Endothelial cell of umbilical vein (primary cell): Measurements from ENCODE around the gene JPH2. TPM values are rescaled to one million over a fixed set of nuclear protein-coding genes. Genes with fewer than 3 reads are reported as not detected.

Experiments used
- BruUV-seq: library from RNA; stranded (reverse); fragments of 400-500 nt; replicated peaks from 2 replicates; lab custom pipeline; 2021; lab: Mats Ljungman, UMichigan
- CTCF ChIA-PET: fragments of 300-600, 350-600 bp; sonication (Branson Sonifier 250); formaldehyde crosslinking; loops from one replicate; lab custom pipeline; 2021; ENCODE audit warnings: antibody characterized with exemption, inconsistent platforms; lab: Charles Lee
- POLR2A ChIA-PET: fragments of 300-600, 350-600 bp; sonication (Branson Sonifier 250); formaldehyde crosslinking; loops from one replicate; lab custom pipeline; 2021; ENCODE audit warnings: antibody characterized with exemption, inconsistent platforms; lab: Charles Lee
- DNase-seq: peaks from one replicate; pipeline ENCODE4 v3.0.0-alpha.2; 2011; ENCODE audit warnings: low read depth, low spot score
- FAIRE-seq: peaks from 2 replicates; lab custom pipeline; 2011; peaks lifted over from hg19 to GRCh38; lab: Jason Lieb, UNC
- H2AFZ ChIP-seq: 2 replicates; pipeline ENCODE4 v1.6.0; 2012; ENCODE audit warnings: low read depth, low read length, control low read depth, inconsistent platforms
- H3K27ac ChIP-seq: 2 replicates; pipeline ENCODE4 v1.5.1; 2011; ENCODE audit warnings: low read depth, mild to moderate bottlenecking, control low read depth, low read length, moderate library complexity; ENCODE audit not compliant: insufficient read depth
- H3K27me3 ChIP-seq, 2 experiments: 2 replicates each; pipeline versions ENCODE4 v1.6.0 to v1.6.1; 2011; ENCODE audit warnings: low read length in 2 of 2, mixed read lengths in 1 of 2; ENCODE audit not compliant: control insufficient read depth in 2 of 2, insufficient read depth in 2 of 2
- H3K36me3 ChIP-seq, 2 experiments: 2 replicates in 1 of 2; 3 replicates in 1 of 2; pipeline ENCODE4 v1.5.1; 2011; ENCODE audit warnings: low read length in 2 of 2, mild to moderate bottlenecking in 1 of 2, moderate library complexity in 1 of 2; ENCODE audit not compliant: control insufficient read depth in 2 of 2, insufficient read depth in 2 of 2; ENCODE audit errors: extremely low read depth in 1 of 2
- H3K4me1 ChIP-seq: 3 replicates; pipeline ENCODE4 v1.5.1; 2011; ENCODE audit warnings: mild to moderate bottlenecking, low read length; ENCODE audit not compliant: control insufficient read depth, insufficient read depth; ENCODE audit errors: extremely low read depth
- H3K4me2 ChIP-seq: 2 replicates; pipeline ENCODE4 v1.6.1; 2011; ENCODE audit warnings: low read length, control low read depth, mixed read lengths; ENCODE audit not compliant: insufficient read depth
- H3K4me3 ChIP-seq, 3 experiments: fragments of 200-600 bp in 1 of 3; sonication (generic), shearing (Covaris generic) in 1 of 3; replicated peaks in 1 of 3; 2 replicates each; pipeline ENCODE4 v1.5.1; 2011 to 2016; ENCODE audit warnings: control low read depth in 3 of 3, low read length in 3 of 3, mild to moderate bottlenecking in 2 of 3, inconsistent platforms in 1 of 3, low read depth in 1 of 3, moderate library complexity in 1 of 3; ENCODE audit not compliant: insufficient read depth in 1 of 3
- H3K79me2 ChIP-seq: 2 replicates; pipeline ENCODE4 v1.6.0; 2012; ENCODE audit warnings: low read length, inconsistent platforms; ENCODE audit not compliant: control insufficient read depth, insufficient read depth
- H3K9ac ChIP-seq: replicated peaks from 2 replicates; pipeline ENCODE3; 2011; ENCODE audit warnings: low read length, control low read depth; ENCODE audit not compliant: insufficient read depth; ENCODE audit errors: extremely low read depth
- H3K9me1 ChIP-seq: replicated peaks from 3 replicates; pipeline ENCODE4 v1.6.0; 2011; ENCODE audit warnings: mild to moderate bottlenecking, low read length; ENCODE audit not compliant: control insufficient read depth, insufficient read depth; ENCODE audit errors: extremely low read depth
- H3K9me3 ChIP-seq: replicated peaks from 2 replicates; pipeline ENCODE4 v1.5.1; 2012; ENCODE audit warnings: low read length, inconsistent platforms; ENCODE audit not compliant: control insufficient read depth, insufficient read depth
- H4K20me1 ChIP-seq: replicated peaks from 2 replicates; pipeline ENCODE3; 2011; ENCODE audit warnings: mild to moderate bottlenecking, low read length; ENCODE audit not compliant: control insufficient read depth, insufficient read depth; ENCODE audit errors: extremely low read depth
- CTCF ChIP-seq, 2 donors: IDR thresholded peaks; 1 replicate in 1 of 2; 2 replicates in 1 of 2; pipeline ENCODE4 v1.5.1; 2011; ENCODE audit warnings: low read length in 2 of 2, mild to moderate bottlenecking in 2 of 2, moderate library complexity in 2 of 2, control low read depth in 1 of 2, inconsistent platforms in 1 of 2, low read depth in 1 of 2; ENCODE audit not compliant: insufficient read depth in 1 of 2; ENCODE audit errors: extremely low read depth in 1 of 2
- EZH2 ChIP-seq: IDR thresholded peaks from 2 replicates; pipeline ENCODE4 v1.6.1; 2012; ENCODE audit warnings: borderline replicate concordance, low read depth, mild to moderate bottlenecking, moderate library complexity, low read length, inconsistent platforms; ENCODE audit not compliant: severe bottlenecking
- FOS ChIP-seq: IDR thresholded peaks from 2 replicates; pipeline ENCODE4 v1.6.1; 2011; ENCODE audit warnings: mild to moderate bottlenecking, low read length, moderate library complexity, borderline replicate concordance; ENCODE audit not compliant: insufficient read depth
- GATA2 ChIP-seq: IDR thresholded peaks from 2 replicates; pipeline ENCODE4 v1.7.0; 2011; ENCODE audit warnings: low read depth, mild to moderate bottlenecking, moderate library complexity, mixed read lengths, low read length; ENCODE audit not compliant: insufficient read length, insufficient read depth
- JUN ChIP-seq: IDR thresholded peaks from 2 replicates; pipeline ENCODE4 v1.6.1; 2011; ENCODE audit warnings: borderline replicate concordance, low read depth; ENCODE audit not compliant: insufficient read length, insufficient read depth
- MYC ChIP-seq: IDR thresholded peaks from one replicate; pipeline ENCODE4 v1.6.1; 2011; ENCODE audit warnings: mild to moderate bottlenecking, low read depth, low read length
- POLR2A ChIP-seq: IDR thresholded peaks from 2 replicates; pipeline ENCODE4 v1.6.1; 2012; ENCODE audit warnings: low read depth, mild to moderate bottlenecking, control low read depth, low read length
- POLR2AphosphoS5 ChIP-seq: IDR thresholded peaks from 2 replicates; pipeline ENCODE4 v1.6.1; 2012; ENCODE audit warnings: low read depth, mild to moderate bottlenecking, control low read depth, low read length, moderate library complexity; ENCODE audit not compliant: insufficient read depth
- dilution Hi-C: fragments of 300-500 bp; cut with MboI; formaldehyde crosslinking; loops from one replicate; pipeline ENCODE4 v1.15.0; 2019; ENCODE audit warnings: low sequenced_read_pairs; ENCODE audit not compliant: extremely low pct_ligation_motif_present
- intact Hi-C: fragments of 100-400 bp; cut with micrococcal nuclease; formaldehyde crosslinking; loops from one replicate; pipeline ENCODE4 v1.10.0; 2022
- polyA plus RNA-seq, 4 experiments: library from polyadenylated mRNA; depleted of rRNA in 3 of 4; stranded (reverse) in 3 of 4; unstranded in 1 of 4; fragments of >200 nt; gene quantifications; 2 replicates each; pipeline versions ENCODE4 v1.2.1 to v1.2.3, GENCODE V29; 2011 to 2012; ENCODE audit warnings: missing spikeins in 1 of 4
- total RNA-seq: library from RNA; stranded (reverse); gene quantifications from 2 replicates; pipeline ENCODE4 v1.2.3, GENCODE V29; 2021
- TF ChIP-seq, protein P1 (sequence below): IDR thresholded peaks from 2 replicates; pipeline ENCODE4 v1.6.1; 2011; ENCODE audit not compliant: insufficient read depth, insufficient read length

The JPH2 gene
- total and polyA plus RNA-seq, 2 donors (not counting 3 experiments of a cell fraction or from before 2014, with no cell fraction given): not detected

DNA sequence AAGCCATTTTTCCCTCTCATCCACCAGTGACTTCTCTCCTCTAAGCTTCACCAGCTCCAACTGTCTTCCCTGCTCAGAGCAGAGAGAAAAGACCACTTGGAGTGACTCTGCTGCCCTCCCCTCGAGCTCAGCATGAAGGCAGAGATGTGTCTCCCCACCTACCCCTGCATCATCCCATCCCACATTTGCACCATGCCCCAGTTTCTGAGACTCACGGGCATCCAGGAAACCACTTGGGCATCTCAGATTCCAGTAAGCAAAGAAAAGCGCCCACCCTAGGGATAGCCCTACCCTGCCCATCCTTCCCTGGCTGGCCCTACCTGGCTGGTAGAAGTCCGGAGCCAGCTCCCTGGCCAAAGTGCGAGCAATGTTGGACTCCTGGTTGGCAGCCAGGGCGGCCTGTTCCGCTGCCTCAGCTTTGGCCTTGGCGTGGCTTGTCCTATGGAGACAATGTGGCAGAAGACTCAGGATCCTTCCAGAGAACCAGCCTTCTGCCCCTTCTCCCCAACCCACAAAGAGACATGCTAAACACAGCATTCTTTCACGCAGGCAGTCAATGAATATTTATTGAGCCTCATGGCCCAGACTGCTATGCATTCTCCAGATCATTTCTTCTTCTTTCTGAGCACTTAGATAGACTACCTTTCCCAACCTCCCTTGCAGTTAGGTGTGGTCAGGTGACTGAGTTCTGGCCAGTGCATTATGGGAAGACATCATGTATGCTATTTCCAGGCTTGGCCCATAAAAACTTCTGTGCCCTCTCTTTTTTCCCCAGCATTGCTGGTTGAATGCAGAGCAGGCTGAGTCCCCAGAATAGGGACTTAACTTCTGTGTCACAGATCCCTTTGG lies 68.6 kb downstream of the JPH2 start:
- Histone ChIP-seq H3K27ac (no peak overlapping the region), H4K20me1 (no peaks in the 10 kb centered on the region), H3K9me3 (no peaks in the 10 kb centered on the region), H3K4me1 (no peaks in the 10 kb centered on the region), H2AFZ (no peak overlapping the region), H3K9ac (no peak overlapping the region), H3K4me3 (no peak overlapping the region), H3K79me2 (no peaks in the 10 kb centered on the region), H3K4me2 (no peak overlapping the region), H3K36me3 (no peaks in the 10 kb centered on the region), H3K27me3 (peaks cover 9 to 15% of the 10 kb centered on the region in 2 experiments), H3K9me1 (no peaks in the 10 kb centered on the region)
- intact Hi-C loops (loop anchor here (5.0 to 10.0 kb wide), 2 partner anchors 269 to 346 kb away; no protein-coding TSS in a partner anchor), dilution Hi-C loops (no loop called here)
- TF ChIP-seq, protein P1, sequence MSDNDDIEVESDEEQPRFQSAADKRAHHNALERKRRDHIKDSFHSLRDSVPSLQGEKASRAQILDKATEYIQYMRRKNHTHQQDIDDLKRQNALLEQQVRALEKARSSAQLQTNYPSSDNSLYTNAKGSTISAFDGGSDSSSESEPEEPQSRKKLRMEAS: no peak
- TF ChIP-seq GATA2 (no peak), MYC (no peak), POLR2AphosphoS5 (no peak), POLR2A (no peak), JUN (no peak), EZH2 (no peak), CTCF (IDR thresholded peaks at IDR 0.05; ENCODE audit: extremely low read depth in 1 of 2, insufficient read depth in 1 of 2, low read depth in 1 of 2, low read length in 2 of 2) (no peak), FOS (no peak)
- DNase-seq (no peak), FAIRE-seq (no peak)
- POLR2A ChIA-PET: no interaction called here
- CTCF ChIA-PET: interaction anchor here (1.4 to 6.5 kb wide), 9 partner anchors 10 to 353 kb away, joined by 4 to 423 read pairs (median 21); partner anchors contain the start of genes FITM2 and JPH2
- BruUV-seq: no TSS peak
